Left ventricle myocardium superior (tissue), 1 donor: Measurements from ENCODE around the gene ZNF445. TPM values are rescaled to one million over a fixed set of nuclear protein-coding genes. Genes with fewer than 3 reads are reported as not detected.
"Not testable (repeated sequence)": the region's sequence is repeated elsewhere in the genome, so short reads cannot be mapped to it uniquely, and the experiment has no call there.

Experiments
- ATAC-seq: fragments of 200-7000 bp; cut with Tn5 transposase; one replicate; pipeline ENCODE4 v1.9.1; 2020; ENCODE audit warnings: mild to moderate bottlenecking, moderate library complexity
- DNase-seq: peaks from one replicate; pipeline ENCODE4 v3.0.0-alpha.2; 2020
- intact Hi-C: fragments of 100-400 bp; cut with micrococcal nuclease; formaldehyde crosslinking; loops from one replicate; pipeline ENCODE4 v1.11.0; 2022
- total RNA-seq: library from RNA; stranded (reverse); fragmentation: NEBNext Ultra II Directional; extraction: Animal tissue kit (Norgen Biotek cat#: 25700); gene quantifications from one replicate; pipeline ENCODE4 v1.2.1, GENCODE V29; 2021
- donor health status: DM: no; HTN: yes; CAD: no; lungs with severe emphysema.

The ZNF445 gene
- total RNA-seq, 1 donor from 2014 or later = 12.1 TPM

DNA sequence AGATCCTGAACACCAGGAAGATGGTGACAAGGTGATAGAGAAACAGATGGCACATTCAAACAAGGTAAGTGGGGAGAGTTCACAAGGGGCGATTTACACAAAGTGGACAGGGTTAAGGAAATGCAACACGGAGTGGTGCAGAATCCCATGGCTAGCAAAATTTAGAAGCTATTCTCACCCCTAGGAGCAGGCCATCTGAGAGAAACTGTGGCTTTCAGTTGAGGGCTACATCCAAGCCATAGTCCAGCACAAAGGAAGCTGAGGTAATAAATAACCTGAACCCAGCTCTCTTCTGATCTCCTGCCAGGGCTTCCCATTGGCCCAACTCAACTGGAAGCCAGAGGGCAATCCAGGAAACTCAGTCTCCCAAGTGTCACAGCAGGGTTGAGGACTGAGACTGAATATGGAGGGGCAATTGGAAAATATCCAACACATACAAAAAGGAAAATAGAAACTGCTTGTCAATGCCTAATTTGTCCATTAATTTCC, 1.2 kb upstream of the ZNF445 start:
- DNase-seq (no peak), ATAC-seq (no peak)
- intact Hi-C loops = no loop called here

DNA sequence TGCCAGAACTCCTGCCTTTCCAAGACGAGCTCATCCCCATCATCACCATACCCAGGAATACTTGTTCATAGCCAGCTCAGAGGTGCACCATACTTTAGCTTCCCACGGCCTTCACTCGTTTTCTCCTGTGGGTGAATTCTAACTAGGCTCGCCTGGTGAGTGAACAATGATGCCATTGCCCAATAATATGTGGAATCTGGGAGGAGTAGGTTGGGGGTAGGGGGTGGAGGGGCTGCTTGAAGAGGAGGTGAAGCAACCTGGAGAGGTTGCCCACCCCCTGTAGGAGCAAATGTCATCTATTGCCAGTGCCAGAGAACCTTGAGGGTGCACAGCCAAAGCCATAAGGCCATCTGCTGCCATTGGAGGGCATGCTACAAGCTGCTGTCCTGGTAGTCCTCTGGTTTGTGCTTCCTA, 592 bp upstream of the ZNF445 start:
- intact Hi-C loops = no loop called here
- ATAC-seq = no peak
- no peak for DNase-seq

DNA sequence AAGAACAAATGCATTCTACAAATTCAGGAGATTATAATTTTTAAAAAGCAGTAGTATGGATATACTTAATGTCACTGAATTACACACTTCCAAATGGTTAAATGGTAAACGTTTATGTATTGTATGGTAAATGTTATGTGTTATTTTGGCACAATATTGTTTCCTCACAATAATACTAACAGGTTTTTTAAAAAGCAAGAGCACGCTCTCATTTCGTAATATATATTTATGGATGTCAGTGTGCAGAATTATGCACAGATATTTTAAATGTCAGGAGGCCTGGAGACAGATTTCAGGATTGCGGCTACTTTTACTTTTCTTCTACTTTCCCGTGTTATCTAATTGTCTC, 533 bp downstream of the ZNF445 start:
- intact Hi-C loops = no loop called here
- no peak for DNase-seq
- no peak for ATAC-seq

DNA sequence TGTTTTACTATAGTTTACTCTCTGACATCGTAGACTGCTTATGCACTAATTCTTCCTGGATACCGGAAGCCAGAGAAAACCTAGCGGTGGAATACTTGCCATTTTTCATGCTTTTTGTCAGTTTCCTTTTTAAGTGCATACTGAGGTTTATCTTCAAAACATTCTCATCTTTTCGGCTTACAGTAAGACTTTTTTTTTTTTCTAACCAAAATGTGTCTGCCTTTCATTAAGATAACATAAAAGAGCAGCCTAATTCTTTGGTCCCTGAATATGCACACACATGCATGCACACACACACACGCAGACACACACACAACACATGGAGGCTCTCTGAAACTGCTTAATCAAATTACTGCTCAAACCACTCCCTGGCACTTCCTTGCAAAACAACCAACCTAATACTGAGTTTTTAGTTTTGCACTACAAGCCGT, 1.3 kb downstream of the ZNF445 start:
- ATAC-seq = no peak
- no peak for DNase-seq
- intact Hi-C loops = no loop called here

DNA sequence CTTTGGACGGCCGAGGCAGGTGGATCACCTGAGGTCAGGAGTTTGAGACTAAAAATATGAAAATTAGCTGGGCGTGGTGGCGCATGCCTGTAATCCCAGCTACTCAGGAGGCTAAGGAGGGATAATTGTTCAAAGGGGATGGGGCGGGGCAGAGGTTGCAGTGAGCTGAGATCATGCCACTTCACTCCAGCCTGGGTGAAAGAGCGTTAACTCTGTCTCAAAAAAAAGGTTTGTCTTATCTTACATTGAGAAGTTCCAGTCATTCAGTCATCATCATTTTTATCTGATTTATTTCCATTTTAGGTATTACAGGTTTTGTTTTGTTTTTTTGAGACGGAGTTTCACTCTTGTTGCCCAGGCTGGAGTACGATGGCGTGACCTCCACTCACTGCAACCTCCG, 2.6 kb downstream of the ZNF445 start:
- intact Hi-C loops, ATAC-seq: not testable (repeated sequence)

DNA sequence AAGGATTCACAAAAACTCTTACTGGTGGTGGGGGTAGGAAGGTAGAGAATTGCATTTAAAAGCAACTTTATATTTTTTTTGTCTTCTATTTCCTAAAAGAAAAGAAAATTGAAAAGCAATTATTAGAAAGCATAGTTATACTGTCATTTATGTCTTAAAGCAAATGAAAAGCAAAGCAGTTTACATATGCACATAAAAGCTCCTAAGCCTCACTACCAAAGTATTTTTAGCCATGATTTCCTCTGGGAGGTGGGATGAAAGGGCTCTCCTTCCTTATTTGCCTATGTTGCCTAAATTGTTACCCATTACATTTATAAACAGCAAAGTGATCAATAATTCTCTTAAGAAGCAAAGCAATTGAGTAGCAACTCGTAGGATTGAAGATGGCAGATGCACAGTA, 7.0 kb downstream of the ZNF445 start:
- ATAC-seq = no peak
- intact Hi-C loops = no loop called here
- no peak for DNase-seq

More for the DNA sequence above, 2.6 kb downstream of the ZNF445 start:
- DNase-seq = not testable (repeated sequence)

DNA sequence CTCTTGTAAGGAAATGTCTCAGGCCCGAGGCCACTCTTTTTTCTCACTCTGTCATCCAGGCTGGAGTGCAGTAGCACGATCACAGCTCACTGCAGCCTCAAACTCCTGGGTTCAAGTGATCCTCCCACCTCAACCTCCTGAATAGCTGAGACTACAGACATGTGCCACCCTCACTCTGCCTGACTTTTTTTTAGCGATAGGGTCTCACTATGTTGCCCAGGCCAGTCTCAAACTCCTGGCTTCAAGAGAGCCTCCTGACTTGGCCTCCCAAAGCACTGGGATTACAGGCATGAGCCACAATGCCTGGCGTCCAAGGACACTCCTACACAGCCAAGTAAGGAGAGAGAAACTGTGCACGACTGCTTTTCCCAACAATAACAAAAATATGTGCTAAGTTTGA, 7.6 kb downstream of the ZNF445 start:
- no peak for DNase-seq
- intact Hi-C loops = no loop called here
- no peak for ATAC-seq

DNA sequence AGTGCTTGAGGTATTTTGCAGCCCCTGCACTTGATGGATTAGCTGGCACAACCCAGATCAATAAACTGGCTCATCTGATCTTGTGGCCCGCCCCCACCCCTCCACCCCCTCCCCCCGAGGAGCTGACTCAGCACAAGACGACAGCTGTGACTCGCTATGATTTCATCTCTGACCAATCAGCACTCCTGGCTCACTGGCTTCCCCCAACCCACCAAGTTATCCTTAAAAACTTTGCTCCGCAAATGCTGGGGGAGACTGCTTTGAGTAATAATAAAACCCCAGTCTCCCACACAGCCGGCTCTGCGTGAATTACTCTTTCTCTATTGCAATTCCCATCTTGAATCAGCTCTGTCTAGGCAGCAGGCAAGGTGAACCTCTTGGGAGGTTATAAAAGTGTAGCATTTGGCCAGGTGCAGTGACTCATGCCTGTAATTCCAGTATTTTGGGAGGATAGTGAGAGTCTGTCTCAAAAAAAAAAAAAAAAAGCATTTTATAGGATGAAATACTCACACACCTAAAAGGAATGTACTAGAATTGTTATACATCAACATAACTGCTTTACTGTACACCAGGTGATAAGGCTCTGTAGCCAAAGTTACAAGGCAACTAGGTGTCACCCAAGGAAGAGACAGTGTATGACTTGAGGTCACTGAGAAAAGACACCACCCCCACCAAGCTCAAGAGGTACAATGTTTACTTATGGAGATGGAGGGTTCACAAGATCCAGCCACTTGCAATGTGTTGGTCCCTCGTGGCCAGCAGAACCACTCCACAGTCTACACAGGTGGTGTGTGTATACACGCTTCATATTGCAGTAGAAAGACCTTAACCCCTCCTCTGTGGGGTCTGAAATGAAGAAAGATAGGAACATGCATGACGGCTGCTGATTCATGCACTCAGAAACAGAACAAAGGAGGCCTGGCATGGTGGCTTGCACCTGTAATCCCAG, 8.6 kb downstream of the ZNF445 start:
- ATAC-seq (no peak), DNase-seq (no peak)
- intact Hi-C loops = no loop called here

DNA sequence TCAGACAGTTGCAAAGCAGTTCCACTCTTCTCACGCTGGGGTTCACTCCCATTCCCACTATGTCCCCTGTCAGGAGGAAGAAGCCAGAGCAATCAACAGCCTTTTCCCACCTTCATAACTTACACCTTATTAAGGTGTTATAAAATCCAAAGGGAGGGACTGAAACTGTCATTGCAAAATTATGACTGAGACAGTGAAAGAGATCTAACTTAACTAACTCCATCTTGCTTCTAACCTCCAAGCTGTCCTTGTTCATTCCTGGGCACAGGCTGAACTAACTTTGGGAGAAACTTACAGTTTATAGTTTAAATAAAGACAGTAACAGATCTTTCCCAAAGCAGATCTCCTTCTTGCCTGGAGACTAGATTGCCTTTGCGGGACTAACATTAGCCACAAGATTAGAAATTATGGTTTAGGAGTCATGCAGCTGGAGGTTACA, 9.4 kb downstream of the ZNF445 start:
- intact Hi-C loops, ATAC-seq, DNase-seq: not testable (repeated sequence)

DNA sequence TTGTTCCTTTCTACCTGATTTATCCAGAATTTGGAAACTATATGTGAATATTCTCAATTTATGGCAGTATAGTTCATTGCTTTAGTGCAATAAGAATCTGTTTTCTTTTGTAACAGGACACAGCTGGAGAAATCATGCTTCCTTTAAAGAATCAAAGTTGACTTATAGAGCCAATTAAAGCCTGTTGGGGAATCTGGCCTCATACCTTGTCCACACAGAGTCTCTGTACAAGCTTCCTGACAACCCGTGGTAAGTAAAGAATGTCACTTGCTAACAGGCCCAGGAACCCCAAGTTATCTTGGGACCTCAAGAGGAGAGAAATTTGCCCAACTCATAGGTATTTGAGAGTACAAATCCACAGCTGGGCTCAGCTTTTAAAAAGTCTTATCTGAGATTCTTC, 10.2 kb downstream of the ZNF445 start:
- no peak for DNase-seq
- intact Hi-C loops = no loop called here
- no peak for ATAC-seq

DNA sequence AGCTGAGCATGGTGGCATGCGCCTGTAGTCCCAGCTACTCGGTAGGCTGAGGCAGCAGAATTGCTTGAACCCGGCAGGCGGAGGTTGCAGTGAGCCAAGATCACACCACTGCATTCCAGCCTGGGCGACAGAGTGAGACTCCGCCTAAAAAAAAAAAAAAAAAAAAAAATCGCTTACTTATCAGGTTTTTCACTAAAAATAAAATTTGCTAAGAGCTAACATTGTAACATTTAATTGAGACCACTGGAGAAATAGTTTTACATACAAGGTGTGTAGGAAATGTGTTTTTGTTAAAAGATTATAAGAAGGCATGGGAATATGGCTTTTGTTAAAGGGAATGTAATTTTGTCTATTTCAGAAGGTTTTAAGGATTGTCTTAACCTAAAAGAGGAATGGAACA, 12.6 kb downstream of the ZNF445 start:
- ATAC-seq, intact Hi-C loops, DNase-seq: not testable (repeated sequence)

DNA sequence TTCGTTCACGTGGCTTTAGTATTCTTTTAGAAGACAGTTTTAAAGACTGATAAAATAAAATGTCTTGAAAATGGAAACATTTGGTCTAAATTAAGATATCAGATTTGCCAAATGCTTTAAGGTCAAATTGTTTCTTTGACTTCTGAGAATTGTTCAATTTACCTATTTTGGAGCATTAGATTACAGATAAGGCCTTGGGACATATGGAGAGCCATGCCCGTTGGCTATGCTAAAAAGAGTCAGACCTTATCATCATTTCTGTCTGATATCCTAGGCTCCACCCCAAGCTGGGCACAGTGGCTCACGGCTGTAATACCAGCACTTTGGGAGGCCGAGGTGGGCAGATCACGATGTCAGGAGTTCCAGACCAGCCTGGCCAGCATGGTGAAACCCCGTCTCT, 13.0 kb downstream of the ZNF445 start:
- DNase-seq = no peak
- intact Hi-C loops = no loop called here
- ATAC-seq = no peak

DNA sequence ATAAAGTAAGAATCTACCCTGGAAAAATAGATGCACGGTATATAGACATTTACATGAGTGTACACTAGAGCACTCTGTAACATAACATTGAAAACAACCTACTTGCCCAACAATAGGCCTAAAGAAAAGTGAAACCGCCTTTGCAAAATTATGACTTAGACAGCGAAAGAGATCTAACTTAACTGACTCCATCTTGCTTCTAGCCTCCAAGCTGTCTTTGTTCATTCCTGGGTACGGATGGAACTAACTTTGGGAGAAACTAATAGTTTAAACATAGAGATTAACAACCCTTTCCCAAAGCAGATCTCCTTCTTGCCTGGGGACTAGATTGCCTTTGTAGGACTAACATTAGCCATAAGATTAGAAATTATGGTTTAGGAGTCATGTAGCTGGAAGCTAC, 17.4 kb downstream of the ZNF445 start:
- DNase-seq, ATAC-seq, intact Hi-C loops: not testable (repeated sequence)

DNA sequence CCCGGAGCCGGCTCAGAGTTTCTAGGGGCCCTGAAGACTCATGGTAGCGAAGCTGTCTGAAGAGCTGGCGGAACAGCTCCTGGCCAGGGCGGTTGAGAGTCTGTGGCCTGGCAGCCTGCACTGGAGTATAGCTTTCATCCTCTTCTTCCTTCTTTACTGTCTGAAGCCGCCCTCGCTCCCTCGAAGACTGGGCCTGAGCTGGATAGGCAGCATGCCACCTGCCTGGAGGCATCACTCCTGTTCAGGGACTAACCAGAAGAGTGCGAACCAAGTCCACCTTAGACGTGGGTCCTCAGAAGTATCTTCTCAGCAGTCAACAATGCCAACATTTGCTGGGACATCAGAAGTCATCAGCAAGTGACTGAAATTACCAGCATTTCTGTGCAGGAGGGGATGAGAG, 22.2 kb downstream of the ZNF445 start:
- ATAC-seq = no peak
- DNase-seq = no peak
- intact Hi-C loops = no loop called here

DNA sequence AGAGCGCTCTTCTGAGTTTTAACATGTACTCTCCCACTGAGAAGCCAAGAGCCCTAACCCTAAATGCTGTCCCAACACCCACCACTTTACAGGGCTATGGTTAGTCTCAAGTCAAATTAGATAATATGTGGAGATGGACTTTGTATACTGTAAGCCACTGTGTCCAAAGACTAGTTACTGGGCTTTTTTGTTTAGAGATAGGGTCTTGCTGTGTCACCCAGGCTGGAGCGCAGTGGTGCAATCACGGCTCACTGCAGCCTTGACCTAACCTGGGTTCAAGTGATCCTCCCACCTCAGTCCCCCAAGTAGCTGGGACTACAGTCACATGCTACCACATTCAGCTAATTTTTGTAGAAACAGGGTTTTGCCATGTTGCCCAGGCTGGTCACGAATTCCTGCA, 23.2 kb downstream of the ZNF445 start:
- no peak for DNase-seq
- intact Hi-C loops = no loop called here
- no peak for ATAC-seq

DNA sequence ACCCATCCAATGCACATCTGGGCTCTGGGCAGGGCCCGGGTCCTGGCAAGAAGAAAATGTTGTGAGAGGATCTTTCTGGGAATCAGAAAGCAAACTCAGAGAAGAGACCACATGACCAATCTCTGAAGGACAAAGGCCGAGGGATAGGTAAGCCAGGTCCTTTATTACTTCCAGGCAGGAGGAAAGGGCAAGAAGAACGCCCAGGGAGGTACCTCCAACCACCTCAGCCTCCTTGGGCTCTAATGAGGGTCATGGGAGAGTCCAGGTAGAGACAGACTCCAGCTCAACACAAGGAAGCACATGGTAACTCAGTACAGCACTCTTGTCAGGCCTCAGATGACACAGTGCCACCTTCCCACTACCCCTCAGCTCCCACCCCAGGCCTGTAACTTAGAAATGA, 26.0 kb downstream of the ZNF445 start:
- intact Hi-C loops = no loop called here
- DNase-seq (no peak), ATAC-seq (no peak)

DNA sequence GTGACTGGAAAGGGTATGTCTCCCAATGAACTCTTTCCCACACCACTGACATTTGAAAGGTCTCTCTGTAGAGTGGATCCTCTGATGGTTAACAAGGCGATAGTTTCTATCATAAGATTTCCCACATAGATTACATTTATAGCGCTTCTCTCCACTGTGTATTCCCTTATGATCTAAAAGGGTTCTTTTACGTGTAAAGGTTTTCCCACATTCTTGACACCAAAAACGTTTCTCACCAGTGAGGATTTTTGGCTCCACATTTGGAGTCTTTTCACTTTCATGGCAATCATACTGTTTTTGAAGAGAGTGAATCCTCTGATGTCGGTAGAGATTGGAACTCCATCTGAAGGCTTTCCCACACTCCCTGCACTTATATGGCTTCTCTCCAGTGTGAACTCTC, 30.5 kb downstream of the ZNF445 start:
- intact Hi-C loops = no loop called here

DNA sequence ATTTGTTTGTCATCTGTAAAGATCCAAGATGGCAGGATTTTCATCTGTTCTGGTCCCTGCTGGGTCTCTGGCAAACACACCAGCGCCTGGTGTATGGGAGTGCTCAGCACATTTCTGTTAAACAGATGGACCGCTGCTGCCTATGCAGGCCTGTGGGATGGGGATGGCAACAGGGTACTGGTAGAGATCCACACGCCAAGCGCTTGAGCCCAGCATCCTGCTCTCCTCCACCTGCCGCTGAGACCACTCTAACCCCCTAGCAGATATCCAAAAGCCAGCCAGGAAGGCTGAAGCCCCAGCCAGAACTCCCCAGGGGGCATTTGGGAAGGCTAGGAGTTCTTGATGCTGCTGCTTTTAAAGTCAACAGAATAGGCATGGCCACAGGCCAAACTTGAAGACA, 31.7 kb downstream of the ZNF445 start:
- ATAC-seq (no peak), DNase-seq (no peak)
- intact Hi-C loops = no loop called here

More for the DNA sequence above, 30.5 kb downstream of the ZNF445 start:
- DNase-seq = no peak
- no peak for ATAC-seq

DNA sequence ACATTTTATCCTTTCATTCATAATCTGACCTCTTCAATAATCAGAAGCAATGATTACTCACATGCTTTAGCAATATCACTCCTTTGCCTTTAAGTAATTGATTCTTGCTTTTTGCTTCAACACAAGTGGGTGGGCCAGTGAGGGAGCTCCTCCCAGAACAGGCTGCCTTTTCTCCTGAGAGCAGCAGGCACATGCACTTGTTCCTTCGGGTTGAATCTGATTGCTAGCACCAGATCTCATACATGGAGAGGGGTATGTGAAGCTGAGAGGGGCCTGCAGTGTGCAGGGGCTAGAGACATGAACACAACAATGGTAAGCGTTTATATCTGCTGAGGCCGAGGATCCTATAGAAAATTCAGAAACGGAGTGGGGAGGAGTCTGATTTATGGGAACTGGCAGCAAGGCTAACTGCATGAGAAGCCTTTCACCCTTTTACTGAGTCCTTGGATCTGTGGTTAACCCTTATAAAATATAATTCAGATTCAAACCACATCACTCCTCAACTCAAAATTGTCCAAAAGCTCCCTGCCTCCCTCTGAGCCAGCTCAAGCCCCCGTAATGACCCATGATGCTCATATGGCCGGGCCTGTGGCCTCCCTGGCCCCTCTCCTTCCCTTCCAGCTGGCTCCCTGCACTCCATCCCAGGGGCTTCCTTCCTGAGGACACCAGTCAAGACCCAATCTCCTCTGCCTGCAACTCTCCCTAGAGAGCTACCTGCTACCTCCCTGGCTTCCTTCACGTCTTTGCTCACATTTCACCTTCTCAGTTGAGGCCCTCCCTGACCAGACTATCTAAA, 32.4 kb downstream of the ZNF445 start:
- no peak for ATAC-seq
- DNase-seq = no peak
- intact Hi-C loops = no loop called here

DNA sequence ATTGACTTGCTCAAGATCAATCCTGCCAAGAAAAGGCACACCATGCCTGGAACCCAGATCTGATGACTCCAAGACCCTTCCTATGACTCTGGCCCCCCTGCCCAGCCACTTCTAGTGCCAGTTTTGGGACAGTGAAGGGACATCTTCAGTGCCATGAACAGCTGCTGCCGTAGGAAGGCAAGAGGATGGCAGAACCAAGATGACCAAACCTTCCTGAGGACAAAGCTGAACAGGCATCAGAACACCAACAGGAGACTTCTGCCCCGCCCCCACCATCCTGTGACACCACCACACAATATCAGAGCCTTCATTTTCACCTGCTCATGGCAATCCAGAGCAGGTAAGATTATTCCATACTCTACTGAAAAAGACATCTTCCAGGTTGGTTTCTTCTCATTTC, 33.0 kb downstream of the ZNF445 start:
- intact Hi-C loops = no loop called here

More for the DNA sequence above, 33.0 kb downstream of the ZNF445 start:
- DNase-seq = no peak
- ATAC-seq = no peak
